ENCODE measurements around the gene FBXW12. TPM values are rescaled to one million over a fixed set of nuclear protein-coding genes. Genes with fewer than 3 reads are reported as not detected.

The FBXW12 gene
- total and polyA plus RNA-seq, 2 experiments from 2014 or later, result not detected

GRCh38 chr3:48417529-48418108, 45.6 kb downstream of the FBXW12 start:
- Histone ChIP-seq H3K27ac (no peak overlapping the region), H3K79me2 (ENCODE audit: insufficient read depth) (no peaks in the 10 kb centered on the region), H3K4me3 (no peak overlapping the region), H2AFZ (no peak overlapping the region), H3K9me3 (ENCODE audit: low read depth) (no peaks in the 10 kb centered on the region), H3K9ac (no peak overlapping the region), H3F3A (ENCODE audit: insufficient read depth) (no peaks in the 10 kb centered on the region), H3K4me1 (ENCODE audit: insufficient read depth) (no peaks in the 10 kb centered on the region), H3K36me3 (ENCODE audit: low read depth) (no peaks in the 10 kb centered on the region), H3K27me3 (replicated peaks; ENCODE audit: insufficient read depth) (no peaks in the 10 kb centered on the region), H4K20me1 (ENCODE audit: insufficient read depth) (no peaks in the 10 kb centered on the region), H3K9me2 (ENCODE audit: insufficient read depth) (no peaks in the 10 kb centered on the region), H3K4me2 (ENCODE audit: unreplicated experiment) (no peak overlapping the region)
- in situ Hi-C loops (cut with MboI), result no loop called here
- WGBS, 2 experiments (ENCODE audit: low coverage in 1 of 2, low lambda C conversion rate in 2 of 2, missing lambda C conversion rate in 2 of 2), result 88 to 91% methylated on average over 8 to 14 of the region's 14 CpGs
- TF ChIP-seq EZH2 (IDR thresholded peaks at IDR 0.05; ENCODE audit: insufficient read depth, poor library complexity, severe bottlenecking) (no peak), EZH2phosphoT487 (IDR thresholded peaks at IDR 0.05; ENCODE audit: insufficient read depth, low read depth) (no peak)
- DNase-seq, result no peak

GRCh38 chr3:48418140-48418539, 46.1 kb downstream of the FBXW12 start:
- Histone ChIP-seq H3K79me2 (ENCODE audit: insufficient read depth) (no peaks in the 10 kb centered on the region), H3K4me3 (no peak overlapping the region), H3K27ac (no peak overlapping the region), H3K4me1 (ENCODE audit: insufficient read depth) (no peaks in the 10 kb centered on the region), H3K36me3 (ENCODE audit: low read depth) (no peaks in the 10 kb centered on the region), H3K4me2 (ENCODE audit: unreplicated experiment) (no peak overlapping the region), H3K9me2 (ENCODE audit: insufficient read depth) (no peaks in the 10 kb centered on the region), H3K27me3 (replicated peaks; ENCODE audit: insufficient read depth) (no peaks in the 10 kb centered on the region), H2AFZ (no peak overlapping the region), H3K9me3 (ENCODE audit: low read depth) (no peaks in the 10 kb centered on the region), H3K9ac (no peak overlapping the region), H4K20me1 (ENCODE audit: insufficient read depth) (no peaks in the 10 kb centered on the region), H3F3A (ENCODE audit: insufficient read depth) (no peaks in the 10 kb centered on the region)
- DNase-seq, result no peak
- 79 to 83% methylated on average over 17 of the region's 17 CpGs for WGBS, 2 experiments (ENCODE audit: low coverage in 1 of 2, low lambda C conversion rate in 2 of 2, missing lambda C conversion rate in 2 of 2)
- in situ Hi-C loops (cut with MboI), result no loop called here
- no peak for TF ChIP-seq EZH2 (IDR thresholded peaks at IDR 0.05; ENCODE audit: insufficient read depth, poor library complexity, severe bottlenecking)
- no peak for TF ChIP-seq EZH2phosphoT487 (IDR thresholded peaks at IDR 0.05; ENCODE audit: insufficient read depth, low read depth)

DNA sequence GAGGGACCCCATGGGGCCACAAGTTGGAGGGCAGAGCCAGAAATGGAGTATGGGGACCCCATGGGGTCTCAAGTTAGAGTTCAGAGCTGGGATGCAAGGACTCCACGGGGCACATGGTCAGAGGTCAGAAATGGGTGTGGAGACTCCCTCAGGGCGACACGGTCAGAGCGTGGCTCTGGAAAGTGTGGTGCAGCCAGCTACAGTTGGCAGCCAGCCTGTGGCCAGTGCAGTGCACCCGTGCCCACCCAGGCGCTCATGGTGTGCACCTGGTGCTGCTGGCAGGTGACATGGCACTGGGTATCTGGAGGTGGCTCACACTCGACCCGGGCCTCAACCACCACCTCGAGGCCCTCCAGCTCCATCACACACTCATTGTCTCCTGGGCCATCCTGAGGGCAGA, 46.6 kb downstream of the FBXW12 start:
- Histone ChIP-seq H3K36me3 (ENCODE audit: low read depth) (no peaks in the 10 kb centered on the region), H3K9me2 (ENCODE audit: insufficient read depth) (no peaks in the 10 kb centered on the region), H3K4me1 (ENCODE audit: insufficient read depth) (no peaks in the 10 kb centered on the region), H3K27me3 (replicated peaks; ENCODE audit: insufficient read depth) (no peaks in the 10 kb centered on the region), H3K4me3 (no peak overlapping the region), H3K27ac (no peak overlapping the region), H4K20me1 (ENCODE audit: insufficient read depth) (no peaks in the 10 kb centered on the region), H3K79me2 (ENCODE audit: insufficient read depth) (no peaks in the 10 kb centered on the region), H3K4me2 (ENCODE audit: unreplicated experiment) (no peak overlapping the region), H3K9me3 (ENCODE audit: low read depth) (no peaks in the 10 kb centered on the region), H3F3A (ENCODE audit: insufficient read depth) (no peaks in the 10 kb centered on the region), H3K9ac (no peak overlapping the region), H2AFZ (no peak overlapping the region)
- TF ChIP-seq EZH2 (IDR thresholded peaks at IDR 0.05; ENCODE audit: insufficient read depth, poor library complexity, severe bottlenecking) (no peak), EZH2phosphoT487 (IDR thresholded peaks at IDR 0.05; ENCODE audit: insufficient read depth, low read depth) (no peak)
- no peak for DNase-seq
- 86 to 91% methylated on average over 9 of the region's 9 CpGs for WGBS, 2 experiments (ENCODE audit: low coverage in 1 of 2, low lambda C conversion rate in 2 of 2, missing lambda C conversion rate in 2 of 2)
- in situ Hi-C loops (cut with MboI), result no loop called here

GRCh38 chr3:48419149-48419548, 47.1 kb downstream of the FBXW12 start:
- Histone ChIP-seq H3K9me2 (ENCODE audit: insufficient read depth) (no peaks in the 10 kb centered on the region), H3K36me3 (ENCODE audit: low read depth) (no peaks in the 10 kb centered on the region), H3K4me3 (no peak overlapping the region), H3K79me2 (ENCODE audit: insufficient read depth) (no peaks in the 10 kb centered on the region), H4K20me1 (ENCODE audit: insufficient read depth) (no peaks in the 10 kb centered on the region), H2AFZ (no peak overlapping the region), H3F3A (ENCODE audit: insufficient read depth) (no peaks in the 10 kb centered on the region), H3K9ac (no peak overlapping the region), H3K4me1 (ENCODE audit: insufficient read depth) (no peaks in the 10 kb centered on the region), H3K27me3 (replicated peaks; ENCODE audit: insufficient read depth) (no peaks in the 10 kb centered on the region), H3K9me3 (ENCODE audit: low read depth) (no peaks in the 10 kb centered on the region), H3K27ac (no peak overlapping the region), H3K4me2 (ENCODE audit: unreplicated experiment) (no peak overlapping the region)
- TF ChIP-seq EZH2 (IDR thresholded peaks at IDR 0.05; ENCODE audit: insufficient read depth, poor library complexity, severe bottlenecking) (no peak), EZH2phosphoT487 (IDR thresholded peaks at IDR 0.05; ENCODE audit: insufficient read depth, low read depth) (no peak)
- in situ Hi-C loops (cut with MboI), result no loop called here
- DNase-seq, result no peak
- WGBS, 2 experiments (ENCODE audit: low coverage in 1 of 2, low lambda C conversion rate in 2 of 2, missing lambda C conversion rate in 2 of 2), result 82 to 89% methylated on average over 9 of the region's 9 CpGs

DNA sequence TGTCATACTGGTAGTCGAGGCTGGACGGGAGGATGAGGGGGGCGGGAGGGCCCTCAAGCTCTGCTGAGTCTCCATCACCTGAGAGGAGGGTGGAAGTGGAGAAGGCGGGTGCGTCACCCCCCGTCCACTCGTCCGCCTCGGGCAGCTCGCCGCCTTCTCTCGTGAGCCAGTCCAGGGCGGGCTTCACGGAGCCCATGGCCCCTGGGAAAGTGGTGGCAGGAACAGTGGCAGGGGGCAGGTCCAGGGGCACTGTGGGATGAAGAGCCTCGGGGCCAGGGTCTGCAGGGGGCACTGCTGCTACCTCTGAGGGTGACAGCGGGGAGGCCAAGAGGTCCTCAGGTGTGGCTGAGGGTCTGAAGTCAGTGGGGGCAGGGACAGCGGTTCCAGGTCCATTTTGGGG, 47.6 kb downstream of the FBXW12 start:
- Histone ChIP-seq H3K4me3 (no peak overlapping the region), H3F3A (ENCODE audit: insufficient read depth) (no peaks in the 10 kb centered on the region), H3K9ac (no peak overlapping the region), H3K27ac (no peak overlapping the region), H3K79me2 (ENCODE audit: insufficient read depth) (no peaks in the 10 kb centered on the region), H3K36me3 (ENCODE audit: low read depth) (no peaks in the 10 kb centered on the region), H3K4me1 (ENCODE audit: insufficient read depth) (no peaks in the 10 kb centered on the region), H2AFZ (no peak overlapping the region), H3K4me2 (ENCODE audit: unreplicated experiment) (no peak overlapping the region), H4K20me1 (ENCODE audit: insufficient read depth) (no peaks in the 10 kb centered on the region), H3K9me2 (ENCODE audit: insufficient read depth) (no peaks in the 10 kb centered on the region), H3K9me3 (ENCODE audit: low read depth) (no peaks in the 10 kb centered on the region), H3K27me3 (replicated peaks; ENCODE audit: insufficient read depth) (no peaks in the 10 kb centered on the region)
- TF ChIP-seq EZH2phosphoT487 (IDR thresholded peaks at IDR 0.05; ENCODE audit: insufficient read depth, low read depth) (no peak), EZH2 (IDR thresholded peaks at IDR 0.05; ENCODE audit: insufficient read depth, poor library complexity, severe bottlenecking) (no peak)
- in situ Hi-C loops (cut with MboI), result no loop called here
- DNase-seq, result no peak
- WGBS, 2 experiments (ENCODE audit: low coverage in 1 of 2, low lambda C conversion rate in 2 of 2, missing lambda C conversion rate in 2 of 2), result 92% methylated on average over 8 to 17 of the region's 17 CpGs
